ENCODE data around the gene LRRC58.

Gene LRRC58

DNA sequence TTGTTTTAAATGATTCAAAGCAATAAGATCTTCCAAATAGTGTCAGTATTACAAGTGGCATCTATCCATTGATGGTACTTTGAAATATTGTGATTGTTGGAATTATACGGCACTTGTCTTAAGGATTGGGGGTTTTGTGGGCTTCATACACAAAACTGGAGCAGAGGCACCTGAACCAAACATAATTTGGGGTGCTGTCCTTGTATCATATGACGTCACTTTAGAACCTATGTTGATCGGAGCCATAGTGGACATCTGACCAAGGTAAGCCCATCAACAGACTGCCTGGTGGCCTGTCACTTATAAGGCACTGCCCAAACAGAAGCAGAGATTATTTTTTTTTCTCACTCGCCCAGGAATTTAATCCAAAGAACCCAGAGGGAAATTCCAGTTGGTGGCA, 2.9 kb upstream of the LRRC58 start:
- no peak overlapping the region for H2AFZ ChIP-seq (ENCODE audit: low read length)
- no CpG with 5 or more reads among the region's 4 CpGs for WGBS, 2 donors (ENCODE audit: extremely low coverage in 2 of 2, insufficient read length in 2 of 2, insufficient replicate concordance in 1 of 2)
- no peak overlapping the region for H3K9ac ChIP-seq (ENCODE audit: low read depth, low read length, poor library complexity)
- H3K36me3 ChIP-seq (replicated peaks in 1 of 2; ENCODE audit: control insufficient read depth in 2 of 2, insufficient read depth in 2 of 2, low read length in 2 of 2), result peaks cover 0 to 1% of the 10 kb centered on the region in 2 donors
- H3K14ac ChIP-seq (ENCODE audit: low read length), result no peak overlapping the region
- H2BK120ac ChIP-seq (ENCODE audit: low read depth, low read length), result no peak overlapping the region
- H2AK5ac ChIP-seq (ENCODE audit: low read depth, low read length), result no peak overlapping the region
- no peaks in the 10 kb centered on the region for H3K9me3 ChIP-seq (replicated peaks in 1 of 2; ENCODE audit: control insufficient read depth in 2 of 2, insufficient read depth in 1 of 2, low read depth in 1 of 2, low read length in 2 of 2)
- no peak for DNase-seq (ENCODE audit: low spot score)
- H4K91ac ChIP-seq (ENCODE audit: low read depth, low read length, poor library complexity), result no peak overlapping the region
- H3K4me2 ChIP-seq (ENCODE audit: insufficient read depth, low read length, poor library complexity, severe bottlenecking), result no peak overlapping the region
- H3K23ac ChIP-seq (ENCODE audit: low read depth, low read length, poor library complexity), result no peak overlapping the region
- no peaks in the 10 kb centered on the region for H3K79me1 ChIP-seq (ENCODE audit: low read depth, low read length)
- peaks cover 3% of the 10 kb centered on the region in 2 donors for H3K4me1 ChIP-seq (ENCODE audit: control insufficient read depth in 2 of 2, insufficient read depth in 1 of 2, low read depth in 1 of 2, low read length in 2 of 2)
- H3K18ac ChIP-seq (ENCODE audit: low read length), result no peak overlapping the region
- H3K4me3 ChIP-seq (ENCODE audit: low read length in 2 of 2), result no peak overlapping the region
- H2BK12ac ChIP-seq (ENCODE audit: low read length), result no peak overlapping the region
- H3K27ac ChIP-seq (replicated peaks; ENCODE audit: low read length), result no peak overlapping the region
- H3K27me3 ChIP-seq (ENCODE audit: control insufficient read depth in 3 of 3, insufficient read depth in 3 of 3, low read depth in 1 of 3, low read length in 3 of 3), result peaks cover 0 to 9% (median 0%) of the 10 kb centered on the region in 3 experiments
- H2BK15ac ChIP-seq (ENCODE audit: low read length), result no peak overlapping the region
- H3K4ac ChIP-seq (ENCODE audit: low read length), result no peak overlapping the region
- no peak overlapping the region for H2BK5ac ChIP-seq (ENCODE audit: low read length)
- no peak overlapping the region for H4K8ac ChIP-seq (ENCODE audit: low read depth, low read length)

DNA sequence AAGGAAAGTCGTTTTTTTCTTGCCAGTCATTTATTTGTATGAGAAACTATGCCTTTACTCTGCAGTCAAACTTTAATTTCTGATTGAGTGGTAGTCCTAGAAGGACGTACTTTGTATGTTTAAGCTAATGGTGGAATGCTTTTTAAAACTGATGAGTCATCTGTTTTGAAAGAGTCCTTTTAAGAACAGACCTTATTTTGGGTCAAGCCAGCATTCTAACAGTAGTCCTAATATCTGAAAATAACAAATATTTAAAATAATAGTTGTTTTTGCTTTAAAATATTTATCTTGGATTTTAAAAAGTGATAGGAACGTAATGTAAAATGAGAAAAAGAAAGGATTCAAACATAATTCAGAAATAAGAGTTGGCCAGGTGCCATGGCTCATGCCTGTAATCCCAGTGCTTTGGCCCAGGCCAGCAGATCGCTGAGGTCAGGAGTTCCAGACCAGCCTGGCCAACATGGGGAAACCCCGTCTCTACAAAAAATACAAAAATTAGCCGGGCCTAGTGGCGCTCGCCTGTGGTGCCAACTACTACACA, 1.3 kb upstream of the LRRC58 start:
- Histone ChIP-seq H3K36me3 (replicated peaks in 1 of 2; ENCODE audit: control insufficient read depth in 2 of 2, insufficient read depth in 2 of 2, low read length in 2 of 2) (peaks cover 0 to 16% of the 10 kb centered on the region in 2 donors), H2BK15ac (ENCODE audit: low read length) (no peak overlapping the region), H2BK5ac (ENCODE audit: low read length) (no peak overlapping the region), H2AK5ac (ENCODE audit: low read depth, low read length) (no peak overlapping the region), H4K8ac (ENCODE audit: low read depth, low read length) (no peak overlapping the region), H3K27me3 (ENCODE audit: control insufficient read depth in 3 of 3, insufficient read depth in 3 of 3, low read depth in 1 of 3, low read length in 3 of 3) (no peaks in the 10 kb centered on the region), H2AFZ (ENCODE audit: low read length) (peak overlapping the region; percentile 97), H3K23ac (ENCODE audit: low read depth, low read length, poor library complexity) (no peak overlapping the region), H3K4ac (ENCODE audit: low read length) (no peak overlapping the region), H3K18ac (ENCODE audit: low read length) (no peak overlapping the region), H3K79me1 (ENCODE audit: low read depth, low read length) (no peaks in the 10 kb centered on the region), H3K27ac (replicated peaks; ENCODE audit: low read length) (no peak overlapping the region), H3K4me3 (ENCODE audit: low read length in 2 of 2) (peak overlapping the region in 1 of 2 donors; percentile 81), H3K14ac (ENCODE audit: low read length) (no peak overlapping the region), H2BK120ac (ENCODE audit: low read depth, low read length) (no peak overlapping the region), H3K9me3 (replicated peaks in 1 of 2; ENCODE audit: control insufficient read depth in 2 of 2, insufficient read depth in 1 of 2, low read depth in 1 of 2, low read length in 2 of 2) (no peaks in the 10 kb centered on the region), H3K4me2 (ENCODE audit: insufficient read depth, low read length, poor library complexity, severe bottlenecking) (no peak overlapping the region), H3K9ac (ENCODE audit: low read depth, low read length, poor library complexity) (no peak overlapping the region), H3K4me1 (ENCODE audit: control insufficient read depth in 2 of 2, insufficient read depth in 1 of 2, low read depth in 1 of 2, low read length in 2 of 2) (peaks cover 3% of the 10 kb centered on the region in 2 donors), H2BK12ac (ENCODE audit: low read length) (no peak overlapping the region), H4K91ac (ENCODE audit: low read depth, low read length, poor library complexity) (no peak overlapping the region)
- DNase-seq (ENCODE audit: low spot score), result no peak
- WGBS, 2 donors (ENCODE audit: extremely low coverage in 2 of 2, insufficient read length in 2 of 2, insufficient replicate concordance in 1 of 2), result 100% methylated on average over 1 of the region's 8 CpGs

DNA sequence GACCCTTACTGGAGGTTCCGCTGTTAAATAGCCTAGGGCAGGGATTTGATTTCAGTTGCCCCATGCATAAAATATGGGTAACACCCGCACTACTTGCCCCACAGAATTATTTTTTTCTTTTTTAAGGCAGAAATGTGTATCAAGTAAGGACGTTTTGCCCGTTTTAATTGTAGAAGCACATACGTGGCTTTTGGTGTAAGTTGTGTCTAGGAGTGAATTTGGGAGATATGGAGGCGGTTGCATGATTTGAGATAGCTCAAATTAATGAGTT, 636 bp upstream of the LRRC58 start:
- Histone ChIP-seq H2BK15ac (ENCODE audit: low read length) (no peak overlapping the region), H3K27ac (replicated peaks; ENCODE audit: low read length) (peak overlapping the region; percentile 77), H3K23ac (ENCODE audit: low read depth, low read length, poor library complexity) (no peak overlapping the region), H3K18ac (ENCODE audit: low read length) (peak overlapping the region; percentile 81), H2BK5ac (ENCODE audit: low read length) (no peak overlapping the region), H3K9me3 (replicated peaks in 1 of 2; ENCODE audit: control insufficient read depth in 2 of 2, insufficient read depth in 1 of 2, low read depth in 1 of 2, low read length in 2 of 2) (no peaks in the 10 kb centered on the region), H3K14ac (ENCODE audit: low read length) (no peak overlapping the region), H3K4me3 (ENCODE audit: low read length in 2 of 2) (peak overlapping the region; percentile 81 to 95), H3K4me1 (ENCODE audit: control insufficient read depth in 2 of 2, insufficient read depth in 1 of 2, low read depth in 1 of 2, low read length in 2 of 2) (peaks cover 3% of the 10 kb centered on the region in 2 donors), H2AK5ac (ENCODE audit: low read depth, low read length) (no peak overlapping the region), H4K91ac (ENCODE audit: low read depth, low read length, poor library complexity) (no peak overlapping the region), H3K27me3 (ENCODE audit: control insufficient read depth in 3 of 3, insufficient read depth in 3 of 3, low read depth in 1 of 3, low read length in 3 of 3) (no peaks in the 10 kb centered on the region), H3K9ac (ENCODE audit: low read depth, low read length, poor library complexity) (no peak overlapping the region), H2AFZ (ENCODE audit: low read length) (peak overlapping the region; percentile 97), H3K4me2 (ENCODE audit: insufficient read depth, low read length, poor library complexity, severe bottlenecking) (peak overlapping the region; percentile 69), H3K4ac (ENCODE audit: low read length) (no peak overlapping the region), H2BK120ac (ENCODE audit: low read depth, low read length) (no peak overlapping the region), H3K79me1 (ENCODE audit: low read depth, low read length) (no peaks in the 10 kb centered on the region), H4K8ac (ENCODE audit: low read depth, low read length) (no peak overlapping the region), H3K36me3 (replicated peaks in 1 of 2; ENCODE audit: control insufficient read depth in 2 of 2, insufficient read depth in 2 of 2, low read length in 2 of 2) (peaks cover 0 to 23% of the 10 kb centered on the region in 2 donors), H2BK12ac (ENCODE audit: low read length) (no peak overlapping the region)
- DNase-seq (ENCODE audit: low spot score), result no peak
- no CpG with 5 or more reads among the region's 6 CpGs for whole genome bisulfite sequencing, 2 donors (ENCODE audit: extremely low coverage in 2 of 2, insufficient read length in 2 of 2, insufficient replicate concordance in 1 of 2)

DNA sequence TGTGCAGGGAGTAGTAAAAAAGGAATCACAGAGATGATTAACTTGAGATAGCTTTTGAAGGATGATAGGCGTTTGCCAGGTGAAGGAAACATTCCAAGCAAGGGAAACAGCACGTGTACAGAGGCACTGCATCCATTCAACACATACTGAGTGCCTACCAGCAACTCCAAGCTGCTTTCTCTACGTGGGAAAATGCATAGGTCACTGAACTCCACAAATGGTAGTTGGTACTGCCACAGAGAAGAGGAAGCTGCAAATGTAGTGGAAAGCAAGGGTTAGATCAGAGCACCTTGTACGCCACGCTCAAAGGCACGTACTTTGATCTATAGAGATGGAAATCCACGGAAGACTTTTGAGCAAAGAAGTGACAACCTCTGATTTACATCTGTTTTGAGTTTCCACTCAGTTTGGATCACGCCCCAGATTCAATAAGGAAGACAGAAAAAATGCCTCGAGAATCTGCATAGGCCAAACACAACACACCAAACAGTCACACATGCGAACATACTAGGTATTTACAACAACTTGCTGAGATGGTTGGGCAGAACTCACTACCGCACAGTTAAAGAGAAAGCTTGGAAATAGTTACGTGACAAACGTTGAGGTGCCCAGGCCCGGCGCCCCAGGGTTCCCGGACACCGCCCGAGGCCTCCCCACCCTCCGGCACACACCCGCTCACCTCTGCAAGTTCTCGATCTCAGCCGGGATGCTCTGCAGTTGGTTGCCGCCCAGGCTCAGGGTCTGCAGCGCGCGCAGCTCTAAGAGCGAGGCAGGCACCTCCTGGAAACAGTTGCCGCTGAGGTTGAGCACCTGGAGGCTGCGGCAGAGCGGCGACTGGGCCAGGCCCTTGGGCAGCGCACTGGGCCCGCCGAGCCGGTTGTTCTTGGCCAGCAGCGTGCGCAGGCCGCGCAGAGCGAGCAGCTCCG, 826 bp downstream of the LRRC58 start:
- Histone ChIP-seq H3K9me3 (replicated peaks in 1 of 2; ENCODE audit: control insufficient read depth in 2 of 2, insufficient read depth in 1 of 2, low read depth in 1 of 2, low read length in 2 of 2) (peaks cover 0 to 2% of the 10 kb centered on the region in 2 donors), H3K14ac (ENCODE audit: low read length) (no peak overlapping the region), H3K4me2 (ENCODE audit: insufficient read depth, low read length, poor library complexity, severe bottlenecking) (peak overlapping the region; percentile 69), H2BK15ac (ENCODE audit: low read length) (peak overlapping the region; percentile 72), H3K9ac (ENCODE audit: low read depth, low read length, poor library complexity) (peak overlapping the region; percentile 88), H4K8ac (ENCODE audit: low read depth, low read length) (no peak overlapping the region), H2BK12ac (ENCODE audit: low read length) (no peak overlapping the region), H3K18ac (ENCODE audit: low read length) (peak overlapping the region; percentile 81), H2BK120ac (ENCODE audit: low read depth, low read length) (no peak overlapping the region), H3K27ac (replicated peaks; ENCODE audit: low read length) (peak overlapping the region; percentile 77), H3K79me1 (ENCODE audit: low read depth, low read length) (no peaks in the 10 kb centered on the region), H3K36me3 (replicated peaks in 1 of 2; ENCODE audit: control insufficient read depth in 2 of 2, insufficient read depth in 2 of 2, low read length in 2 of 2) (peaks cover 0 to 37% of the 10 kb centered on the region in 2 donors), H4K91ac (ENCODE audit: low read depth, low read length, poor library complexity) (no peak overlapping the region), H2AFZ (ENCODE audit: low read length) (peak overlapping the region; percentile 97), H3K4me3 (ENCODE audit: low read length in 2 of 2) (peak overlapping the region; percentile 81 to 95), H3K4ac (ENCODE audit: low read length) (no peak overlapping the region), H2AK5ac (ENCODE audit: low read depth, low read length) (no peak overlapping the region), H3K27me3 (ENCODE audit: control insufficient read depth in 3 of 3, insufficient read depth in 3 of 3, low read depth in 1 of 3, low read length in 3 of 3) (no peaks in the 10 kb centered on the region), H2BK5ac (ENCODE audit: low read length) (peak overlapping the region; percentile 77), H3K4me1 (ENCODE audit: control insufficient read depth in 2 of 2, insufficient read depth in 1 of 2, low read depth in 1 of 2, low read length in 2 of 2) (peaks cover 3% of the 10 kb centered on the region in 2 donors), H3K23ac (ENCODE audit: low read depth, low read length, poor library complexity) (peak overlapping the region; percentile 51)
- no peak for DNase-seq (ENCODE audit: low spot score)
- WGBS, 2 donors (ENCODE audit: extremely low coverage in 2 of 2, insufficient read length in 2 of 2, insufficient replicate concordance in 1 of 2), result no CpG with 5 or more reads among the region's 41 CpGs
